GM18499 (cell line): ENCODE data around the gene SPTB.
"Not testable (repeated sequence)": the region's sequence is repeated elsewhere in the genome, so short reads cannot be mapped to it uniquely, and the experiment has no call there.

Experiments
- ATAC-seq: cut with Tn5 transposase; IDR thresholded peaks from one replicate; pipeline ENCODE4 v1.9.1; 2021; ENCODE audit warnings: moderate number of reproducible peaks; ENCODE audit not compliant: insufficient read depth, unreplicated experiment

Gene SPTB

DNA sequence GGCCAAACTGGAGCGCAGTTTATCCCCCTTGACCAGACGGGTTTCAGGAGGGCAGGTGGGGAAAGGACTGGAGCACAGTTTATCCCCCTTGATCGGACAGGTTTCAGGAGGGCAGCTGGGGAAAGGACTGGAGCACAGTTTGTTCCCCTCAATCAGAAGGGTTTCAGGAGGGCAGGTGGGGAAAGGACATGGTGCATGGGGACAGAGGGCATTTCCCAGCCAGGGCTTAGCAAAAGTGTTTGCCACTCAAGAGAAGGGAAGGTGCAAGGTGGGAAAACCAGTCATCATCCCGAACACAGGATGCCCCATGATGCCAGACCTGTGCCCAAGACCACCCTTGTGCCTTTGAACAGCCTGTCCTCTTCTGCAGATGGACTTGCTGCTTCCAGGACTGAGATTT lies 54.7 kb downstream of the SPTB start:
- no peak for ATAC-seq

DNA sequence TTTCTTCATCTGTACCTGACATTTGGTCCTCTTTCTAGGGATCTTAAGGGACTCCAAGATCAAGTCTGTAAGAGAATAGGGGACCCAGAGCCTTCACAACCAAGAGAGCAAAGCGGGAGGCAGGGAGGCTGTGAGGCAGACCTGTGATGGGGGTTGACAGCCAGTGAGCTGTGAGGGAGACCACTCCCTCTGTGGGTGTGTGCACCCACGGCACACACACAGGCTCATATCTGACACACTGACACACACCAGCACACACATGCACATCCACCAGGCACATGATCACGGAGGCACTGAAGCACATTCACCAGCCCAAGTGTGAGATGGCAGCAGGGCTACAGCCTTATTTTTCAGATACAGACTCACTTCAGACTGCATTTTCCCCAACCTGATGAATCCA lies 55.2 kb downstream of the SPTB start:
- ATAC-seq: no peak

DNA sequence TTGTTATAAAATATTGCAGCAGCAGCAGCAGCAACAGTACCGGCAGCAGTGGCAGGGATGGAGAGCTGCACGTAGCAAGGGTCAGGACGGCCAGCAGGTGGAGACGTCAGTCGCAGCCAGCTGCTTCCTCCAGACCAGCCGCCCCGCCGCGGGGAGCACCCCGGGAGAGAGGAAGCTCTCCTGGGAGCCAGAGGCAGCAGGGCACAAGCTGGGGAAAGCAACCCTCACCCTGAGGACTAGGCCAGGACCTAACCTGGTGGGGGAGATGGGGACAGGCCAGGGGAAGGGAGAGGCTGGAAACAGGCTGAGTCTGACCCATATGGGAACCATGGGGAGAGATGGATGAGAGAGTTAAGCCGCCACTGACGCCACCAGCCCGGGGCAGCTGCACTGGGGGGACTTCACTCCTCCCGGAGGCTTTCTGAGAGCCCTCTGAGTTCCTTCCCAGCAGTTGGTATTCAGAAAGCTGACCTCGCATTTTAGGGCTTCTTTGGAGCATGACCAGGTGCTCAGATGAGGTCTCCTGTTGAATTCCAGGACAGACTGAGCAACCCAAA lies 56.3 kb downstream of the SPTB start:
- no peak for ATAC-seq

DNA sequence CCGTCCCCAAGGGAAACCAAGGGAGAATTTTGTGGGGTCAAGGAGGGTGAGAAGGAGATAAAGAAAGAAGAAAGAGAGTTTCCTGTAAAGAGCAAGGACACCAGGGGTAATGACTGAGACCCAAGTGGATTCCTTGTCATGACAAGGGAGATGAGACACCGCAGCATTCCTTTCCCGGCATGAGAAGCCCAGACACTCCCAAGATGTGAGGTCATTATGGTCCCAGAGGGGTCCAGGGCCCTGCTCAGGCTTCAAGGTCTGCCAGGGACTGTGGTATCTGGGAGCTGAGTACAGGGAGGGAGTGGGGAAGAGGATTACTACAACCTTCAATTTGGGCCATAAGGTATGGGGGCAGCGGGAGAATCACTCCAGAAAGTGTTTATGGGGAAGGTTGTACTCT lies 58.1 kb downstream of the SPTB start:
- no peak for ATAC-seq

DNA sequence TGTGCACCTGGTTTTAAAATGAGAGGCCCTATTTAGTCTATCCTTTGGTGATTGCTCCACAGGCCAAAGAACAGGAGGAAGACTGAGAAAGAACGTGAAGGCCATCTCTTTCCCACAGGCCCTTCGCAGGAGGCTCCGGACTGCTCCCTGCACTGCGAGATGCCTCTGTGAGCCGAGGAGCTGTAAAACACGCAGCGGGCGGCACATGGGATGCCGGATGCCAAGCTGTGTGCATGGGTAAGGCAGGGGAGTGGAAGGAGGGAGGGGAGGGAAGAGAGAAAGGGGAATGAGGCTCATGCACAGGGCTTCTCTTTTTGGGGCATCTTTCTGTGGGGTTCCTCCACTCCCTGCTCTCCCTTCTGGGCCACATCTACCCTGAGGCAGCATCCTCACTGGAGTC lies 61.6 kb downstream of the SPTB start:
- no peak for ATAC-seq

DNA sequence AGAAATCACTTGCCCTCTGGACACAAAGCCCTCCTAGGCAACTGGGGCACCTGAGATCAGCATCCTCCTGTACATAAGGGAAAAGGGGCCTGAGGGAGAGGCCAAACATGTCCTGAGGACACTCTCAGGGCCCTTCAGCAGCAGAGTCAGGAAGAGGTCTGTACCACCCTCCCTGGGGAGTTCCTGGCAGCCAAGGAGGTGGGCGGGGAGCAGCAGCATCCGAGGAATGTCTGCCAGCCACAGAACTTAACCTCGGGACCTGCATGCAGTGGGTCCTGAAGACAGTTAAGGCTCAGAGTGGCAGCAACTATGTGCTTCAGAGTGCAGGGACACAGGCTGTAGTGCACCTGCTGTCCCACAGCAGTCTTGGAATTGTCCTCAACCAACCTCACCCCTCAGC lies 62.1 kb downstream of the SPTB start:
- no peak for ATAC-seq

DNA sequence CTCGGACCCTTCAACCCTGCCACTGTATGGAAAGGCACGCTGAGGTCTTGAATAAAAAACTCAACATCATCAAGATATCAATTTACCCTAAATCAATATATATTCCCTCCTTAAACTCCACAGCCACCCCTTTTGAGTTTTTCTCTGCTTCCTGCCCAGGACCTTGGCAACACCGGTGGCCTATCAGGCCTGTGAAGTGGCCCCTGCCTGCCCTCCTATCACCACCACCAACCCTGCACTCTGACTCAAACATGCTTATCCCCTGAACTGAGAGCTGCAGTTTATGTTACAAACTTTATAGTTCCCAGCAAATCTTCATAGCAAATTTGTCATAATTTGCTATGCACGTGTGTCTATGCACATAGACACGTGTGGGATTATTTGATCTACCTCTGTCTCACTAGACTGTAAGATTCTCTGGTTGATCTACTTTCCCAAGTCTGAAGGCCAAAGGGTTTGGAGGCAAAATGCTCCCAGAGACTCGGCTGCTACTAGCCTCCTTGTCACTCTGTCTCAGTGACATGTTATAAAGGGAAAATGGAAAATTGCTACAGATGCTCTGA lies 63.4 kb downstream of the SPTB start:
- ATAC-seq: no peak

DNA sequence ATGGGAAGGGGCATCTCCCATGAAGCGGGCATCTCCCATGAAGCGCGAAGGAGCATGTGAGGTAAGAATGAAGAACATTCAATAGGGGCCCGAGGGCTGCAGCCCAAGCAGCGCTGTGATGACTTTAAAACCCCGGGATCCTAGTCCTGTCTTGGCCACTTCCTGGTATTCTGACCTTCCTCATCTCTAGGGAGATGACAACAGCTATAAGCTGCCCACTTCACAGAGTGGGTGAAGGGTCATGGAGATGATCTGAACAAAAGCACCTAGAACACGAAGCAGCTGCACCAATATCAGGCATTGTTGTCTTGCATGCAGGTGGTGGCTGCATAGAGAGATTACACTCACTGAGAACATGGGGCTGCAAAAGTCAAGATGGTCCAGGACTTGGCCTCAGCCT lies 64.5 kb downstream of the SPTB start:
- no peak for ATAC-seq

DNA sequence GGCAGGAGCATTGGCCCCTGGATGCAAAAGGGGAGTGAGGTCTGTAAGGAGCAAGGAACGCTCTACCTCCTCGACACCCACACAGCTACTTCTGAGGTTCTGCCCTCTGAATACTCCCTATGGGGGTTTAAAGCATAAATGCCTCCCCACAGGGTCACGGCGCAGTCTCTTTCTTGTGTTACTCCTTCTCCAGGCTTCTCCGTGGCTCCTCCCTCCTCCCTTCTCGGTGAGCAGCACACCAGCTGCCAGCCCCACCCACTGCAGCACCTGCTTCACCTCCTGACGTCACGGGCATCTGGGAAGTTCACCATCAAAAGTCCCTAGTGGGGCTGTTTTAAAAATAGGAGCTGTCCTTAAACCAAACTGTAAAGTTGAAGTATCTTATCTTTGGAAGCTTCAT lies 67.3 kb downstream of the SPTB start:
- ATAC-seq: no peak

DNA sequence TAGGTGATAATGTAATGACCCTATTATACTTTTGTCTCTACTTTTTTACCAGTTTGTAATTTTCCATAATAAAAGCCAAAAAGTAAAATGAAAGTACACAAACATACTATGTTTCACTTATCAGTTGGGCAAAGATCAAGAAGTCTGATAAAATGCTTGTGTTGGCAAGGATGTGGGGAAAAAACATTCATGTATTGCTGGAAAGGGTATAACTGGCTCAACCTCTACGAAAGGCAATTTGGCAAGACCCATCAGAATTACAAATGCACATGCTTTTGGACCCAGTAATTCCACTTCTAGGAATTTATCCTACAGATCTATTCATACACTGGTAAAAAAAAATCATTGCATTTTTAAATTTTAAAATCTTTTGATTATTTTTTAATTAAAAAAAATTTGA lies 68.0 kb downstream of the SPTB start:
- no peak for ATAC-seq

DNA sequence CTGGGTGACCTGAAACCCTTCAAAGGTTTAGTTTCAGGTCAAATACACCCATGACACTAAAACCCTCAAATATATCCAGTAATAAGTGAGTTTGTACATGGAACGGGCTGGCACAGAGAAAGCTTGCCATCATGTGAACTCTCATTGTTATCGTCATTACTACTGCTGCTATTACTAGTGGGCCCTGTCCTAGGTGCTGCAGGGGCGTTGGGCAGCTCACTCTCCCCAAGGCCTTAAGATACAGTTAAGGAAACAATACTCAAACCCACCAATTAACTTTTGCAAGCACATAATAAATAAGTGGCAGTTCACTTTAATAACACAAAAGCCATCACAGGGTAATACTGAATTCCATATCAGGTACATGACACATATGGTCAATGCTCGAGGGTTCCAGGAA lies 71.3 kb downstream of the SPTB start:
- no peak for ATAC-seq

DNA sequence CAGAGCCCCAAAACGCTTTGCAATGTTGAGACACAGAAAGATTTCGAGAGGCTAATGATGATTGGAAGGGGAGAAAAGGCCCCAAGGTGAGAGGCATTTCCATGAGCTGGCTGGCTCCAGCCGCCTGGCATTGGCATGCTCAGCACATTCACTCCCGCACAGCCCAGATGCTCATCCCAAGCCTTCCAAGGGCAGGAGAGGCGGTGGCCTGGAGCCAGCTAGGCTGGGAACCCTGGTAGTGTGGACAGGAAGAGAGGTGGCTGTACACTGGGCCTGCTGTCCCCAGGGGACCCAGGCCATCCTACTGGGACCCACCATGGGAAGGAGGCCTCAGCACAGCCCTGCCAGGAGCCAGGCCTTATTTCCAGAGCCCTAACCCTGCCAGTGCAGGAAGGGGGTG lies 72.2 kb downstream of the SPTB start:
- no peak for ATAC-seq

DNA sequence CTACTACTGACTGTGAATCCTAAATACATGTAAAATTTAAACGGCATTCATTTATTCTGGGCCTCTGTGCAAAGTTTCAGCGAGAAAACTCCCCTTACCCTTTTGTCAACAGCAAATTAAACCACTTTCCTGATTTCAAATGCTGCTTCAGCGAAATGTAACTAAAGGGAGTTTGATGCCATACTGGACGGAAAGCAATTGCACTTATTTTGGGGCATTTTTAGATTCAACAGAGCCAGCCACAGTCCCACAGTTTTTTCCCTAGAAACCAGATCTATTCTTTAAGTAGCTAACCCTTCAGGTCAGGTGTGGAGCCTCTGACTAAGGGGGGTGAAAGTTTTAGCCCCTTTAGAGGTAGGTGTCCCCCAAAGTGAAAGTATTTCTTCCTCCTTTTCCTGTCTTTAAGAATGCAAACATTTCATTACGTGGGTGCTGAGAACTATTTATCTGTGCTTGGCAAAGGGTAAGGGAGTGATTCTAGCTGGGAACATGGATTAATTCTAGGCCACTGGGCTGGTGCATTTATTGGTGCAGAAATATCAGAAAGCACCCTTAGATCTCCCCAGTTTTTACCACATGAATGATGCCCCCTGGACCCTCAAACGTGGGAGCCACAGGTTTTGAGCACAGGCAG lies 72.7 kb downstream of the SPTB start:
- ATAC-seq: no peak

DNA sequence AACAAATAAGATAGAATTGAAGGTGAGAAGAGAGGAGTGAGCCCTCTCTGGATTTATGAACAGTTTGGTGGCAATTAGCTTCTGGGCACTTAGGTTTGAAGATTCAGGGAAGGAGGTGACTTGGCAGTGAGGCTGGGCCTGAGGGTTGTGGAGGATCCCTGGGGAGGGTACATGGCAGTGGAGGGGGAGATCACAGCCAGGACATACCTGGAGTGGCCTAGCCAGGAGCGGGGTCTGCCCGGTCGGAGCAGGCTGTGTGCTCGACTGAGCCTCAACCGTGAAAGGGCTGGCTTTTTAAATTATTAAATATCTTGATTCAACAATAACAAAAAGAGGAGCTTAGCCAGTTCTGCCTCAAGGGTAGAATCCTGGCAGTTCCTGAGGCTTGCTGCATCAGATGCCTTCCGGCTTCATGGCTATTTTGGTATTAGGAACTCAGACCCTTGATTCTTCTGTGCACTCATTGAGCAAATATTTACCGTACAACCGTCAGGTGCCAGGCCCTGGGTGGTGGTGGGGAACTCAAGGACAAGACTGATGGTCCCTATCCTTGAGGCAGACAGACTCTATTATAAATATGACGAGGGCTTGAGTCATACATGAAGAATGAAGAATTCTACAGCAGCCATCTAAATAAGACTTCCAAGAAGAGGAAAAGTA lies 73.4 kb downstream of the SPTB start:
- no peak for ATAC-seq

DNA sequence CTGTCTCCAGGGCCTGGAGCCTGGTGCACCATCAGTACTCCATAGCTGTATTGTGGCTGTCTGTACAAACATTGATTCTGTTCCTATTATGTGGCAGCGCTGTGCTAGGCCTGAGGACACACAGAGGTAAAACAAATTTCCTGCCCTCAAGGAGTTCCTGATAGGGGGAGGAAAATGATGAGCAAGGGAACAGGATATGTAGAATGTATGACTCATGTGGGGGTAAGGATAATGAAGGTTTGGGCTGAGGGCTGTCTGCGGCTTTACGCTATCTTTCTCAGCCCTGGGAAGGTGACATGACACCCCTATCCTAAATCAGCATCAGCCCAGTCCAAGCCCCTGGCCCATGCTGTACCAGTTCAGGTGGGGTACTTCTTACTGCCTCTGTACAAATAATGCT lies 74.1 kb downstream of the SPTB start:
- not testable (repeated sequence) for ATAC-seq

DNA sequence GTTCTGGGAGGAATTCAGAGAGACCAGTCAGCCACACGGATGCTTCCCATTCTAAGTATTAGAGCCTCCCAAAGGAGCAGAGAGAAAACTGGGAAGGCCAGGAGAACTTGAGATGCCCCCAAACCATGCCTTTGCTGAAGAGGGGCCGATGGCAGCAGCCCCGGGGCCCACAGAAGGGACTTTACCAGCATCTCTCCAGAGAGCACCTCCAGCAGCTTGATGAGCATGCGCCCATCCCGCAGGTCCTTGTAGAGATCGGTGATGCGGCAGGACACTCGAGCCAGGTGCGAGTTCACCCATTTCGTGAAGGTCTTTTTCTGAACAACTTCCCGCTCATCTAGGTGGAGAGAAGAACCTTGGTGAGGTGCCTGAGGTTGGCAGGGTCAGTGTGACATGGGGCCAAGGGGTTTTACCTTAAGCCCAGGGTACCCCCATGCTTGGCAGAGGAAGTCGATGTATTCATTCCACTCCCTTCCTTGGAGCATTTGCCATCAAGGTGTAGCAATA lies 74.9 kb downstream of the SPTB start:
- ATAC-seq: no peak

DNA sequence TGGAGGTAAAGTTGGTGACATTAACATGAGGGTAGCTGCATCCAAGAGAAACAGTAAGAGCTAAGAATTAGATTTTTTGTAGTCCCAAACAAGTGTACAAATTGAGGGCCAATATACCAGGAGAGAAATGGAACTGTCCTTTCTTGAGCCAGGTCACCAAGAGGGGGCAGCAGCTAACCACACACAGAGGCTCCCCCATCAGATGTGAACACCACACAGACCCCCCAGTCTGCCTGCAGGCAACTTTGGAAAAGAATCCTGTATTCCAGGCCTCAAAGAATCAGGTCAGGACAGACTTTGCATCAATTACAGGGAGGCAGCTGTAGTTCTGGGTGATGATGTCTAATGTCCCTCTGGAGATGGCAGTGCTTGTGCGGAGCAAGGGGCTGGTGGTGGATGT lies 77.9 kb downstream of the SPTB start:
- no peak for ATAC-seq

DNA sequence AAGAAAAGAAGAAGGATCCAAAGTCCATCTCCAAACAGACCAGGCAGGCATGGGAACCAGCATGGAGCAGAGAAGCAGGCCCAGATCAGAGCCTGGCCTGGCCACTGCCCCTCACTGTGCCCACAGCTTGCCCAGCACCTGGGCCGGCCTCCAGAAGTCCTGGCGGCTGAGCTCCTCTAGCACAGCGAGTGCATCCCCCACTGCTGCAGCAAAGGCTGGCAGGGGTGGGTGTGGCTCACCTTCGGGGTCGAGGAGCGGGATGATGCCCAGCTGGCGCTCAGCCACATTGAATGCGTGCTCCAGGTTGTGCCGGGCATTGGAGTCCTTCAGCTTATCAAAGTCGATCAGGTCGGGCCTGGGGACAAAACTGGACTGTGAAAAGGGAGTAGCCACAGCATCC lies 78.7 kb downstream of the SPTB start:
- no peak for ATAC-seq

DNA sequence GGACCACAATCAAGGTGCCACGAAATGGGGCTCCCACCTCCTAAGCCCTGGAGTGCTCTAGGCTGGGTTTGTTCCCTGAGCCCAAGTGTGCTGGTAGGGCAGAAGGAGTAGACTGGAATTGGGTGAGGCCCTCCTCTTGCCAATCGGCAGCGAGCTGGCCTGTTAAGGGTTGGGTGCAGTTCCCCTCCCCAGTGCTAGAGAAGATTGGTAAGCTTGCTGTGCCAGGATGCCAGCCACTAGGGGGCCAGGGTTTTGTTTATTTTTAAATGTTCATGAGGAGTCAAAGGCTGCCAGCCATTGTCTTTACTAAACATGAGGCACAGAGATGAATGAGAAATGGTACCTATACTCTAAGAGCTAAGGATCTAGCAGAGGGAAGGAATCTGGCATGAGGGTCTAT lies 79.7 kb downstream of the SPTB start:
- no peak for ATAC-seq

DNA sequence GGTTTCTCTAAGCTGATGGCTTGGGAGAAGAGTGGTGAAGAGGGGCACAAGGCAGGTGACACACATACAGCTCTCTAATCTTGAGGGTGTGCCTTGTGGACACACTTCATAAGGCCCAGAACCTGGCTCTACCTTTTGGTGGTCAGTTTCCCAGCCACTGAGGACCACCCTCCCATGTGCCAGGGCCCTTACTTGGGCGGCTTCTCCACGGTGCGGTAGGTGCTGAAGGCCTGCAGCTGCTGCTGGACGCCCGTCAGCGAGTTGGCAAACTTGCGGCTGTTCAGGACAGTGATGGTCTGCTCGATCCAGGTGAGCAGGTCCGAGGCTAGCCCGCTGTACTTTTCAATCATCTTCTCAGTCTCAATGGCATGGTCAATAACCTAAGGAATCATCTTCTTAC lies 80.2 kb downstream of the SPTB start:
- no peak for ATAC-seq

DNA sequence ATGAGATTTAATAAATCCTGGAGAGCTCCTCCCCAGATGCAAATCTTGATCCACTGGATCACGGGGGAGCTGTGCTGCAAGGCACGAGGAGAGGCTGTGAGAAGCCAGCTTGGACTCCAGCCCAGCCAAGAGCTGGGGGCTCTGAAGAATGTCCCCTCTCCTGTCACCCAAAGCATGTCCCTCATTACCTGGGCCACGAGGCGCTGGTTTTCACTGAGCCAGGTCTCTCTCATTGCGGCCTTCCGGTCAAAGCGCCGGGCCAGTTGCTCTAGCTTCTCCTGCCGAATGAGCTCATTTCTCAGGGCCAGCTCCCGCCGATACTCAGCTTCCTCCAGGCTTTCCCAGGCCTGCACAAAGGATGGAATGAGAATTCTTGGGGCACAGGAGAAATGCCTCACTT lies 83.3 kb downstream of the SPTB start:
- ATAC-seq: no peak

DNA sequence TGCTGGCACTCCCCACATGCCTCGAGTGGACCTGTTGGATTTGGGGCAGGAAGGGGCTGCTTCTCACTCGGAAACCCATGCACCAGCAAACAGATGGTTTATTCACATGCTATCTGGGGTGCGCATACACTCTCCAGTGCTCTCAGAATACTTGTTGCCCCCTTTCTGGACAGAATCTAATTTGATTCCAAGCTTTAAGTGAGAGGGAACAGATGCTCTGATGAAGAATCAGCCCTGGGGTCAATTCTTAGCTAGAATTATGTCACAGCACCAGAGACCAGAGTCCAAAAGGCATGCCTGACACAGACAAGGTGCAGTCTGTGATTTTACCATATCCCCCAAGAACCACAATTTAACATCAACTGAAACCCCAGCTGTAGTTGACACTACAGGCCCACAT lies 83.8 kb downstream of the SPTB start:
- no peak for ATAC-seq
